Measurements from ENCODE around the gene F10.
"Not testable (repeated sequence)": the region's sequence is repeated elsewhere in the genome, so short reads cannot be mapped to it uniquely, and the experiment has no call there.

Gene F10

DNA sequence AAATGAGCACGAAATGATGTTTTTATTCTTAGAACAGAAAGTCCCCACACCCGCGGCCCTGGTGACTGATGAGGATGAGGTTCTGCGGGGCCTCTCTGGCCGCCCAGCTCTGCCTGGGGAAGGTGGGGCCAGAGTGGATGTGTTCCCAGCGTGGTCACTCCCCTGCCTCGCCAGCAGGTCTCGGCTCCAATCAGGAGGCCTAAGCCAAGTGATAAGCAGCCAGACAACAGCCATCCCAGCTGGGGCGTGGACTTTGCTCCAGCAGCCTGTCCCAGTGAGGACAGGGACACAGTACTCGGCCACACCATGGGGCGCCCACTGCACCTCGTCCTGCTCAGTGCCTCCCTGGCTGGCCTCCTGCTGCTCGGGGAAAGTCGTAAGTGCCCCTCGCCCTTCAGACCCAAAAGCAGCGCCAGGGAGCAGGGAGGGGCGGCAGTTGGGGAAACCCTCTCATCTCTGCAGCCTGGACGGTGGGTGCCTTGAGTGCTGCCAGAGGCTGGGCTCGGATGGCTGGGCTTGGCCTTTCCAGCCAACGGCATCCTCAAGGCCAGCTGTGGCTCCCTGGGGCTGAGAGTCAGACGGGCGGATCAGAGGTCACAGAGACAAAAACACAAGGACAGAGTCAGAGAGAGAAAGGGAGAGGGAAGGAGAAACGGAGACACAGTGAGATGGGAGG, at the start of gene F10:
F10 (plus strand) TSS at position 250 of the 676 bp plus-strand sequence; CDS start at position 307, 57 bp downstream.
- H3K4me3 Mint-ChIP-seq: no peak within 1 kb of the TSS
- no peak for ATAC-seq
- no peaks in the 10 kb centered on the region for H3K36me3 Mint-ChIP-seq
- H3K27ac Mint-ChIP-seq: no peak within 1 kb of the TSS
- no peaks in the 10 kb centered on the region for H3K9me3 Mint-ChIP-seq
- peaks cover 73% of the 10 kb centered on the region for H3K27me3 Mint-ChIP-seq
- no peaks in the 10 kb centered on the region for H3K4me1 Mint-ChIP-seq

DNA sequence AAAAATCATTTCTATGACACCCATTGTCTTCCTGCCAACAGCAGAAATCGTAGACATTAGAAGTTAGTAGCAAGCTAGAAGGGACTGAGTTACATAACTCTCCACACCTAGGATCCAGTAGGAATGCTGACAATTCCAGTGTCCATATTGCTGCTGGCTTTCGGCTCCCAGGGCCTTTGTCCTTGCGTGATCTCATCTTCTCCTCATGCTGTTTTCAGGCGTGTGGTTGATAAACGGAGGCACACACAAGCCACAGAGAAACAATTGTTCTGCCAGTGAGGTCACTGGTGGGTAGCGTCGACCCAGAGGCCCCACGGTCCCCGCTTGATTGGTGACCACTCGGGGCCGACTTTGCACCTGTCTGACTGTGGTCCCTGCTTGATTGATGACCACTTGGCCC, 48.7 kb upstream of the F10 start:
- H3K9me3 Mint-ChIP-seq: peaks cover 9% of the 10 kb centered on the region
- no peak overlapping the region for H3K27ac Mint-ChIP-seq
- H3K36me3 Mint-ChIP-seq: peaks cover 30% of the 10 kb centered on the region
- H3K27me3 Mint-ChIP-seq: no peaks in the 10 kb centered on the region
- no peaks in the 10 kb centered on the region for H3K4me1 Mint-ChIP-seq
- ATAC-seq: no peak
- H3K4me3 Mint-ChIP-seq: no peak overlapping the region

DNA sequence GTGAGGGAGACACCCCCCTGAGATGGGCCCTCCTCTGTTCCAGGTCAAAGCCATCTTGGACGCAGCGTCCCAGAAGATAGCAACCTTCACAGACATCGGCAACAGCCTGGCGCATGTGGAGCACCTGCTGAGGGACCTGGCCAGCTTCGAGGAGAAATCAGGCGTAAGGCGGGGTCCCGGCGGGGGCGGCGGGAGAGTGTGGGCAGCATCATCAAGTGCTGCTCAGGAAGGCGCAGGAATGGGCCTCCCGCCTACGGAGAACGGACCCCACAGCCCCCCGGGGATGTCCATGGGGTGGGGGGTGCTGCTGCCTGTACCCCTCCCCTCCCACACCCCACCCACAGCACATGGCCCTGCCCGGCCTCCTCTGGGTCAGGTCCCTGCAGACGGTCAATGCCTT, 48.2 kb upstream of the F10 start:
- Mint-ChIP-seq H3K4me1 (no peaks in the 10 kb centered on the region), H3K4me3 (no peak overlapping the region), H3K27ac (no peak overlapping the region), H3K27me3 (no peaks in the 10 kb centered on the region), H3K9me3 (peaks cover 9% of the 10 kb centered on the region), H3K36me3 (peaks cover 30% of the 10 kb centered on the region)
- no peak for ATAC-seq

DNA sequence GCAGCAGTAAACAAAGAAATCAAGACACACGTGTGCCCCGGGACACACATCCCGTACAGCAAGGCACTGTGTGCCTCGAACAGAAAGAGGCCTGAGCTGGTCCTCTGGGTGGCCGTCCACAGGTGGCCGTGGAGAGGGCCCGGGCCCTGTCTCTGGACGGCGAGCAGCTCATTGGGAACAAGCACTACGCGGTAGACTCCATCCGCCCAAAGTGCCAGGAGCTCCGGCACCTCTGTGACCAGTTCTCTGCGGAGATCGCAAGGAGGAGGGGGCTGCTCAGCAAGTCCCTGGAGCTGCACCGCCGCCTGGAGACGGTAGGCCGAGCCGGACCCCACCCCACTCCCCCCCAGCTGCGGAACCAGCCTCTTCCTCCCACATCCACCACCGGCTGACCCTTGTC, 47.7 kb upstream of the F10 start:
- H3K4me3 Mint-ChIP-seq: no peak overlapping the region
- ATAC-seq: no peak

DNA sequence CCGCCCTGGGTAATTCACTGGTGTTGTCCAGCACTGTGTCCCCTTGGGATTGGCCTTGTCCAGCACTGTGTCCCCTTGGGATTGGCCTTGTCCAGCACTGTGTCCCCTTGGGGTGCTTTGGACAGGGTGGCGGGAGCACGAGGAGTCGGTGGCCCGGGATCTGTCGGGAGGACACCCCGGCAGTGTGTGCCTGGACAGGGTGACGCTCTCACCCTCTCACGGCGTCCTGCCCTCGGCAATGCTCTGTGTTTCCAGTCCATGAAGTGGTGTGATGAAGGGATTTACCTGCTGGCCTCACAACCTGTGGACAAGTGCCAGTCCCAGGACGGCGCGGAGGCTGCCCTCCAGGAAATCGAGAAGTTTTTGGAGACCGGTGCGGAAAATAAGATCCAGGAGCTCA, 46.9 kb upstream of the F10 start:
- ATAC-seq: peak; percentile 21
- H3K36me3 Mint-ChIP-seq: peaks cover 30% of the 10 kb centered on the region
- no peak overlapping the region for H3K4me3 Mint-ChIP-seq
- H3K9me3 Mint-ChIP-seq: peaks cover 9% of the 10 kb centered on the region
- no peaks in the 10 kb centered on the region for H3K4me1 Mint-ChIP-seq
- no peaks in the 10 kb centered on the region for H3K27me3 Mint-ChIP-seq
- no peak overlapping the region for H3K27ac Mint-ChIP-seq

More for the DNA sequence above, 47.7 kb upstream of the F10 start:
- peaks cover 9% of the 10 kb centered on the region for H3K9me3 Mint-ChIP-seq
- H3K27me3 Mint-ChIP-seq: no peaks in the 10 kb centered on the region
- H3K27ac Mint-ChIP-seq: no peak overlapping the region
- H3K4me1 Mint-ChIP-seq: no peaks in the 10 kb centered on the region
- H3K36me3 Mint-ChIP-seq: peaks cover 30% of the 10 kb centered on the region

DNA sequence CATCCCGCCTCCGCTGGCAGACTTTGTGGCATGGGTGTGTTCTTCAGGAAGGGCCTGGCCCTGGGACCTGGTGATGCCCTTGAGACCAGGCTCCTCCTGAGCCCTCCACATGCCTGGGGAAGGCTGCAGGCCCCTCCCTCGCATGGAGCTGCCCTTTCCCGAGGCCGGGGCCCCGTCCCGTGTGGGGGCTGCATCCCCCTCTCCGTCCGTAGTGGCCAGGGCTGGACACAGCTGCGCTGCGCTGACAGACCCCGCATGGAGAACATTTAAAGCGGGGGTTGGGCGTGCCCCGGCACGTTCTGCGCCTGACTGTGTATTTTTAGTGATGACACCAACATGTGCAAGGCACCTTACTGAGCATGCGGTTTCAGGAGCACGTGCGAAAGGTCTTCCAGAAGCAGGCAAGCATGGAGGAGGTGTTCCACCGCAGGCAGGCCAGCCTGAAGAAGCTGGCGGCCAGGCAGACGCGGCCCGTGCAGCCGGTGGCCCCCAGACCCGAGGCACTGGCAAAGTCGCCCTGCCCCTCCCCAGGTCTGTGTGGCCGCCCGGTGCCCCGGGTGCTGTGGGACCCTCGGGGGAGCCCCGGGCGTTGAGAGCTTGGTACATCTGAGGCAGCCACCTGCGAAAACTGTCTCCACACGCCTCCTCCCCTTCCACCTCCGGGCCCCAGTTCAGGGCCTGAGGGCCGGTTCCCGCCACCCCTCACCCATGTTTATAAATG, 45.8 kb upstream of the F10 start:
- Mint-ChIP-seq H3K4me3 (no peak overlapping the region), H3K27me3 (no peaks in the 10 kb centered on the region), H3K27ac (no peak overlapping the region), H3K9me3 (peaks cover 6% of the 10 kb centered on the region), H3K4me1 (no peaks in the 10 kb centered on the region), H3K36me3 (peaks cover 24% of the 10 kb centered on the region)
- ATAC-seq: no peak

DNA sequence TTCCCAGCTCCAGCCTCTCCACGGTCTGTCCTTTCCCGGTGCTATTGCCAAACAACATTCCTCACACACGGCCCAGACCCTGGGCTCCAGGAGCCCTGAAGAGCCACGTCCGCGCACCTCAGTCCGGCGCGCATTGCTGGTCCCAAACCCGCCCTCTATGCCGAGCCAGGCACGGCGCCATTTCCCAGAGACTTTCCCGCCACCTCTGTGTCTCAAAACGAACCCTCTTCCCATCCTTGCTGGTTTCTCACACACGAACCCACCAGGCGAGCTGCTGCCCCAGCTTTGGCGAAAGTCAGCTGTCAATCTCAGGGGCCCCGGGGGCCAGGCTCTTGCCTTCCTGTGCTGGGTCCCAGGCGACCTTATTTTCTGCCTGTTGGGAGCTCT, 45.0 kb upstream of the F10 start:
- Mint-ChIP-seq H3K4me3 (no peak overlapping the region), H3K9me3 (peaks cover 5% of the 10 kb centered on the region), H3K36me3 (peaks cover 23% of the 10 kb centered on the region), H3K4me1 (no peaks in the 10 kb centered on the region), H3K27me3 (no peaks in the 10 kb centered on the region), H3K27ac (no peak overlapping the region)
- no peak for ATAC-seq

DNA sequence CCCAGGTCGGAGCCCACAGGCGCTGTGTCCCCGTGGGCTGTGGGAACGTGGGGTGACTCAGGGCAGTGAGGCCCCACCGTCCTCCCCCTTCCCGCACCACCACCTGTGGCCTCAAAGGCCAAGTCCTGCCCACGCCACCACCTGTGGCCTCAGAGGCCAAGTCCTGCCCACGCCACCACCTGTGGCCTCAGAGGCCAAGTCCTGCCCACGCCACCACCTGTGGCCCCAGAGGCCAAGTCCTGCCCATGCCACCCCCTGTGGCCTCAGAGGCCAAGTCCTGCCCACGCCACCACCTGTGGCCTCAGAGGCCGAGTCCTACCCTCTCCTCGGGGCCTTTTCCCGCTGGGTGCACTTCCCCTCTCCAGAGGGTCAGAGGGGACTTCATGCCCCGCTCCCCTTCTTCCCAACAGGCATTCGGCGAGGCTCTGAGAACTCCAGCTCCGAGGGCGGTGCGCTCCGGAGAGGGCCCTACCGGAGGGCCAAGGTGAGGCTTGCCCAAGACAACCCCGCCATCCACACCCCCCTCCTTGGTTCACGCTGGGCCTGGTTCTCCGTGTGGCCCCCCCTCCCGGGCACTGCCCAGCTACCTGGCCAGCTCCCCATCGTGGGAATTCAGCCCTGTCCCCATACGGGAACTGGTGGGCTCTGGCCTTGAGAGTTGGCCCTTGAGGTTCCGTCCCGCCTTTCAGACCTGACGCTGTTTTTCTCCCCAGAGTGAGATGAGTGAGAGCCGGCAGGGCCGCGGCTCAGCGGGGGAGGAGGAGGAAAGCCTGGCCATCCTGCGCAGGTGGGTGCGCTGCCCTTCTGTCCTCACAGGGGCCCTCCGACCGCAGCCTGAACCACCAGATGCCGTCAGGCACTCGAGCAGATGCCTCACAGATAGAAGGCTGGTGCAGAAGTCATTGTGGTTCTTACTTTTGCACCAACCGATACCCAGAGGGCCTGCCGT, 44.4 kb upstream of the F10 start:
- Mint-ChIP-seq H3K4me1 (no peaks in the 10 kb centered on the region), H3K27ac (no peak overlapping the region), H3K36me3 (peaks cover 16% of the 10 kb centered on the region), H3K27me3 (no peaks in the 10 kb centered on the region), H3K9me3 (no peaks in the 10 kb centered on the region), H3K4me3 (no peak overlapping the region)
- ATAC-seq: no peak

DNA sequence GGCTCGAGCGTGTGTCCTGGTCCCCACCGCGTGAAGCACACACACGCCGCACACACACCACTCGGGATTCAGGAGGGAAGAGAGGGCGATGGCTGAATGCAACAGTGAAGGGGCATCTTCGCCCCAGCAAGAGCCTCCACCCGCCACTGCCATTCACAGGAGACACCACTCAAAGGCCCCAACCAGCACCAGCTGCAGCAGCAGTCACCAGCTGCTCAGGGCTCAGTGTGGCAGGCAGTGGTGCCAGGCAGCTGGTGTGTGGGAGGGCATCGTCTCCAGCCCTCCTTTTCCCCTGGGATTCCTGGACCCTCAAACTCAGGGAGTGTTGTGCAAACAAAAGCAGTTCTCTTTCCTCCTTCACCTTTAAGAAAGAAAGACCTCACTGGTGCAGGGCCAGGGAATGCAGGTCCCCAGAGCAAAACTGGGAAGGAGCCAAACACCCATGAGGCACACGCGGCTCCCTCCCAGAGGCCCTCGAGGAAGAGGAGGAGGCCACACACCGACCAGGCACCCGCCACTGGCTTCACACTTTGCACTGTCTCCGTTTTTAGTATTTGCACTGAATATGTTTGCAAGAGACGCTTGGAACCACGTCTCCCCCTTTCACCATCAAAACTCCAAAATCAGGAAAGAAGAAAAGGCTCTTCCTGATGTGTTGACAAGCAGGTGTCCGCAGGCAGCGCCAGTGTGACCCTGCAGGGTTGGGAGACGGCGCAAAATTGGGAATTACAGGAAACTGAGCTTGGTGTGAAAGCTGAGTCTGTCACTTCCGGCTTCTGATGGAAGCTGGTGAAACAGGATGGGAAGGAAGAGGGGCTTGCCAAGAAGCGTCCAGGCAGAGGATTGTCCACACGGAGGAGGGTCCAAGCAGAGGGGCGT, 43.5 kb upstream of the F10 start:
- H3K9me3 Mint-ChIP-seq: no peaks in the 10 kb centered on the region
- H3K27ac Mint-ChIP-seq: no peak overlapping the region
- H3K4me1 Mint-ChIP-seq: no peaks in the 10 kb centered on the region
- H3K36me3 Mint-ChIP-seq: peaks cover 16% of the 10 kb centered on the region
- H3K27me3 Mint-ChIP-seq: no peaks in the 10 kb centered on the region
- ATAC-seq: no peak
- no peak overlapping the region for H3K4me3 Mint-ChIP-seq

DNA sequence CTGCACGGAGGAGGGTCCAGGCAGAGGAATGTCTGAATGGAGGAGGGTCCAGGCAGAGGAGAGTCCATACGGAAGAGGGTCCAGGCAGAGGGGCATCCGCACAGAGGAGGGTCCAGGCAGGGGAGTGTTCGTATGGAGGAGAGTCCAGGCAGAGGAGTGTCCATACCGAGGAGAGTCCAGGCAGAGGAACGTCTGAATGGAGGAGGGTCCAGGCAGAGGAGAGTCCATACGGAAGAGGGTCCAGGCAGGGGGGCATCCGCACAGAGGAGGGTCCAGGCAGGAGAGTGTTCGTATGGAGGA, 42.9 kb upstream of the F10 start:
- H3K36me3 Mint-ChIP-seq: peaks cover 16% of the 10 kb centered on the region
- ATAC-seq, H3K4me3 Mint-ChIP-seq, H3K4me1 Mint-ChIP-seq, H3K27me3 Mint-ChIP-seq, H3K9me3 Mint-ChIP-seq, H3K27ac Mint-ChIP-seq: not testable (repeated sequence)

DNA sequence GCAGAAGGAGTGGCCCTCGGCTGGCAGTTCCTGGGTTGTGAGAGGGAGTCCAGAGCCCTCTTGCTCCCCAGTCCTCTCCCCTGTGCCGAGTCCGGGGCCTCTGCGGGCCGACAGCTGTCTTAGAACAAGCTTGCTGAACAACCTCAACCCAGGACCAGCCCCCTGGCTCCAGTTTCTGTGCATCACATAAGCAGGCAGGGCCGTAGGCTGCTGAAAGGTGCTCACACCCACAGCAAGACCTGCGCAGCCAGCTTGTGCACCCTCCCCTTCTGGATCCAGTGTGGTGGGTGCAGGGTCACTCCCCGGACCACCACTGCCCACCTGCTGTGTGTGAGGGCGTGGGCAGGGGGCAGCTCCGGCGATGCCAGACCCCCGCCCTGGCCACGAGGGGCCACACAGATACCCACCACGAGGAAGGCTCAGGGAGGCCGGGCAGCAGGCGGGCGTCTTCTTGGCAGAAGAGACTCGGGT, 42.2 kb upstream of the F10 start:
- ATAC-seq: no peak
- no peaks in the 10 kb centered on the region for H3K27me3 Mint-ChIP-seq

DNA sequence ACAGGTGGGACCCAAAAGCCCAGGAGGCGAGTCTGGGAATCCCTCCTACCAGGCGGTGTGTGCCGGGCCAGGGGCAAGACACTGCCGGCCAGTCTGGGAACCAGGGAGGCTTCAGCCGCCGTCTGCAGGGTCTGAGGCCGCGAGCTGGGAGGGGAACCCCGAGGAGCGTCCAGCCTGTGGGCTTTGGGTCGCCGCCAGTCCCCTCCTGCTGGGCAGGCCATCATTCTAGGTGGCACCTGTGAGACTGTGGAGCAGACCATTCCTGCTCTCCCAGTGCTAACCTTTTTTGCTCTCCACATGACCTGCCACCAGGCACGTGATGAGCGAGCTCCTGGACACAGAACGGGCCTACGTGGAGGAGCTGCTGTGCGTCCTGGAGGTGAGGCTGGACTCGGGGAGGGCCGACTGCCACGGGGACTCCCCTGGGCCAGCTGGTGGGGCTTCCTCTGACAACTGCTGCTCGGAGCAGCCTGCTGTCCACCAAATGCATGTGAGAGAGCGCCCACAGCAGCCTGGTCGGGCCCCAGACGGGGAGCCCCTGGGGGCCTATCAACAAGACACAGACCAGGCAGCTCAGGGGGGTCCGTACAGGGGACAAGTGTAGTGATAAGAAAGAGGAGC, 41.6 kb upstream of the F10 start:
- no peak overlapping the region for H3K4me3 Mint-ChIP-seq
- no peaks in the 10 kb centered on the region for H3K4me1 Mint-ChIP-seq
- peaks cover 3% of the 10 kb centered on the region for H3K9me3 Mint-ChIP-seq
- no peaks in the 10 kb centered on the region for H3K27me3 Mint-ChIP-seq
- H3K36me3 Mint-ChIP-seq: peaks cover 12% of the 10 kb centered on the region
- no peak for ATAC-seq
- no peak overlapping the region for H3K27ac Mint-ChIP-seq

More for the DNA sequence above, 42.2 kb upstream of the F10 start:
- no peaks in the 10 kb centered on the region for H3K4me1 Mint-ChIP-seq
- peaks cover 16% of the 10 kb centered on the region for H3K36me3 Mint-ChIP-seq
- peaks cover 3% of the 10 kb centered on the region for H3K9me3 Mint-ChIP-seq
- H3K27ac Mint-ChIP-seq: no peak overlapping the region
- no peak overlapping the region for H3K4me3 Mint-ChIP-seq

DNA sequence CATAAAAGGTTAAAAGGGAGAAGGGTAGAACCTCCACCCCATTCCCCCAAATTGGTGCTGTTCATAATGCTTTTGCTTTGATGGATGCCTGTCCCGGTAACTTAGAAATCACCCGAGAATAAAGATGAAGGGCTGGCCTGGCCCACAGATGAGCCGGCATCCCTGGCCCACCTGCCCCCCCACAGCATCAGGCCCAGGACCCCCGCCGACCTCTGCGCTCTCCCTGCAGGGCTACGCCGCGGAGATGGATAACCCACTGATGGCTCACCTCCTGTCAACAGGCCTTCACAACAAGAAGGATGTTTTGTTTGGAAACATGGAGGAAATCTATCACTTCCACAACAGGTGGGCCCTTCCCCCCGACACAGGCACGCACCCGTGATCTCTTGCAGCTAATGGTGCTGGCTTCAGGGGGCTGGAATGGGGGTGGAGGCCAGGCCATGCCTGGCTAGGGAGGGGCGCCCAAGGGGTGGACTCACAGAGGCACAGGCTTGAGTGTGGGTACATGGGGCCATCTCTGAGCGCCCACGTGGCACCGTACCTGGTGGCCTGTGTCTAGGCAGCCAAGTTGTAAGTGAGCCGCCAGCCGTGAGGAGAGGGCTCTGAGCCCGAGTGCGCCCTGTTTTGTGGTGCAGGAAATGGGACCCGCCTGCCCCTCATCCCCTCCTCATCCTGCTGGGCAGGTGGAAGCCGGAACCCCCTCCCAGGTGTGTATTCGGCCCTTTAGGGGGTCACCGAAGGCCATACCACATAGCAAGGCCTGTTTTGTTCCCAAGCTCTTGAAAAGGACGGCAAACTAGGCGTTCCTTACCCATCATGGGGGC, 40.2 kb upstream of the F10 start:
- Mint-ChIP-seq H3K4me3 (no peak overlapping the region), H3K27ac (no peak overlapping the region), H3K9me3 (peaks cover 3% of the 10 kb centered on the region), H3K36me3 (peaks cover 10% of the 10 kb centered on the region), H3K4me1 (no peaks in the 10 kb centered on the region), H3K27me3 (no peaks in the 10 kb centered on the region)
- no peak for ATAC-seq

DNA sequence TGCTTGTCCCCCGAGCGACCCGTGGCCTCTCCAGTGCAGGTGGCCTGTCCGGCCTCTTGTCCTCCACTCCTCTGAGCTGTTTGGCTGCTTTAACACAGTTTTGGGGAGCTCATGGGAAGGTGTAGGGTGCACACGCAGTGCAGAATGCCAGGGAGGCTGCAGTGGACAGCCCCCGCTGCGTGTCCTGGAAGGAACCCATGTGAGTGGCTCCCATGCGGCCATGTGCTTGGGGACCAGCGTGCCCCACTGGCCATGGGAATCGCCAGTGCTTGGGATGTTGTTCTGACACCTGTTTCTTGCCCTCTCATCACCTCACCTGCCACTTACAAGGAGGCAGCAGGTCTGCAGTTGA, 39.6 kb upstream of the F10 start:
- Mint-ChIP-seq H3K4me1 (no peaks in the 10 kb centered on the region), H3K4me3 (no peak overlapping the region), H3K27ac (no peak overlapping the region), H3K27me3 (no peaks in the 10 kb centered on the region), H3K9me3 (peaks cover 3% of the 10 kb centered on the region), H3K36me3 (peaks cover 4% of the 10 kb centered on the region)
- ATAC-seq: no peak

Measured in stimulated activated memory B cell treated with anti-CD40 and anti-IgM and Interleukin-4, amounts not matched to agents 10 μg/mL and 1 μg/mL and 100 μg/mL, for 72 hours (primary cell).